H1 (cell line): ENCODE data around the gene SEPTIN5. TPM values are rescaled to one million over a fixed set of nuclear protein-coding genes. Genes with fewer than 3 reads are reported as not detected.

Experiments
- BRCA1 ChIP-seq: IDR thresholded peaks from 2 replicates; pipeline ENCODE4 v1.6.1; 2012; ENCODE audit warnings: low read depth, low read length, improper control_type of control experiment
- EP300 ChIP-seq, 2 experiments: IDR thresholded peaks; 1 replicate in 1 of 2; 2 replicates in 1 of 2; pipeline ENCODE4 v1.6.1; 2011 to 2012; ENCODE audit warnings: low read depth in 2 of 2, low read length in 2 of 2, mild to moderate bottlenecking in 2 of 2, borderline replicate concordance in 1 of 2, inconsistent platforms in 1 of 2, moderate library complexity in 1 of 2
- HDAC6 ChIP-seq: IDR thresholded peaks from one replicate; pipeline ENCODE4 v1.7.1; 2012; ENCODE audit warnings: low read depth, mild to moderate bottlenecking, inconsistent platforms, low read length, moderate library complexity
- RBBP5 ChIP-seq: IDR thresholded peaks from 2 replicates; pipeline ENCODE4 v1.7.1; 2012; ENCODE audit warnings: low read depth, mild to moderate bottlenecking, inconsistent platforms, low read length, moderate library complexity, borderline replicate concordance
- polyA plus RNA-seq, 7 experiments: library from polyadenylated mRNA; depleted of rRNA in 3 of 7; stranded (reverse) in 5 of 7; unstranded in 2 of 7; fragments of >200 nt in 5 of 7; fragments of 200-250 nt in 2 of 7; gene quantifications; 1 replicate in 5 of 7; 2 replicates in 1 of 7; 4 replicates in 1 of 7; pipeline versions ENCODE4 v1.2.1 to v1.2.3, GENCODE V29; 2011 to 2013; ENCODE audit warnings: missing spikeins in 2 of 7, mixed read lengths in 2 of 7
- total RNA-seq: library from RNA; stranded (reverse); fragmentation: NEBNext Ultra II Directional; extraction: Animal tissue kit (Norgen Biotek cat#: 25700); gene quantifications from 2 replicates; pipeline ENCODE4 v1.2.1, GENCODE V29; 2021
- TF ChIP-seq, protein P1 (sequence below): fragments of 300-600 bp; sonication (generic); IDR thresholded peaks from 2 replicates; pipeline ENCODE4 v1.7.1; 2012; ENCODE audit warnings: low read length, moderate library complexity, mild to moderate bottlenecking, inconsistent platforms; ENCODE audit not compliant: insufficient replicate concordance
- TF ChIP-seq, protein P2 (sequence below): IDR thresholded peaks from 2 replicates; pipeline ENCODE4 v1.6.1; 2012; ENCODE audit warnings: inconsistent platforms

SEPTIN5 gene
- total and polyA plus RNA-seq, 2 of the 8 experiments (the other 6 are each of a cell fraction or from before 2014, with no cell fraction given) = 6.0 to 8.6 TPM

DNA sequence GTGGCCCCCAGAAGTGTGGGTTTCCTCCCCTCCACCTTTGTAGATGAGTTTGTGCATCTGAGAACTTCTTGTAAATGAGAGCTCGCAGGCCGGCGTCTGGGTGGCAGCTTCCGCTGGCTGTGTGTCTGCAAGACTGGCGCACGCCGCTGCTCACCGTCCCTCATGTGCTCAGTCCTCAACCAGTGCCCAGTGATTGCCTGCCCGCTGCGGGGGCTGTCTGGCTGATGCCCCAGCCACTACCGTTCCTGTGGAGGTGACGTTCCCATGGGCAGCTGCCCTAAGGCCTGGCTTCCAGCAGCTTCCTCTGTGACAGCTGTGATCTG is 55.1 kb downstream of the SEPTIN5 start (continued):
- TF ChIP-seq, protein P1, sequence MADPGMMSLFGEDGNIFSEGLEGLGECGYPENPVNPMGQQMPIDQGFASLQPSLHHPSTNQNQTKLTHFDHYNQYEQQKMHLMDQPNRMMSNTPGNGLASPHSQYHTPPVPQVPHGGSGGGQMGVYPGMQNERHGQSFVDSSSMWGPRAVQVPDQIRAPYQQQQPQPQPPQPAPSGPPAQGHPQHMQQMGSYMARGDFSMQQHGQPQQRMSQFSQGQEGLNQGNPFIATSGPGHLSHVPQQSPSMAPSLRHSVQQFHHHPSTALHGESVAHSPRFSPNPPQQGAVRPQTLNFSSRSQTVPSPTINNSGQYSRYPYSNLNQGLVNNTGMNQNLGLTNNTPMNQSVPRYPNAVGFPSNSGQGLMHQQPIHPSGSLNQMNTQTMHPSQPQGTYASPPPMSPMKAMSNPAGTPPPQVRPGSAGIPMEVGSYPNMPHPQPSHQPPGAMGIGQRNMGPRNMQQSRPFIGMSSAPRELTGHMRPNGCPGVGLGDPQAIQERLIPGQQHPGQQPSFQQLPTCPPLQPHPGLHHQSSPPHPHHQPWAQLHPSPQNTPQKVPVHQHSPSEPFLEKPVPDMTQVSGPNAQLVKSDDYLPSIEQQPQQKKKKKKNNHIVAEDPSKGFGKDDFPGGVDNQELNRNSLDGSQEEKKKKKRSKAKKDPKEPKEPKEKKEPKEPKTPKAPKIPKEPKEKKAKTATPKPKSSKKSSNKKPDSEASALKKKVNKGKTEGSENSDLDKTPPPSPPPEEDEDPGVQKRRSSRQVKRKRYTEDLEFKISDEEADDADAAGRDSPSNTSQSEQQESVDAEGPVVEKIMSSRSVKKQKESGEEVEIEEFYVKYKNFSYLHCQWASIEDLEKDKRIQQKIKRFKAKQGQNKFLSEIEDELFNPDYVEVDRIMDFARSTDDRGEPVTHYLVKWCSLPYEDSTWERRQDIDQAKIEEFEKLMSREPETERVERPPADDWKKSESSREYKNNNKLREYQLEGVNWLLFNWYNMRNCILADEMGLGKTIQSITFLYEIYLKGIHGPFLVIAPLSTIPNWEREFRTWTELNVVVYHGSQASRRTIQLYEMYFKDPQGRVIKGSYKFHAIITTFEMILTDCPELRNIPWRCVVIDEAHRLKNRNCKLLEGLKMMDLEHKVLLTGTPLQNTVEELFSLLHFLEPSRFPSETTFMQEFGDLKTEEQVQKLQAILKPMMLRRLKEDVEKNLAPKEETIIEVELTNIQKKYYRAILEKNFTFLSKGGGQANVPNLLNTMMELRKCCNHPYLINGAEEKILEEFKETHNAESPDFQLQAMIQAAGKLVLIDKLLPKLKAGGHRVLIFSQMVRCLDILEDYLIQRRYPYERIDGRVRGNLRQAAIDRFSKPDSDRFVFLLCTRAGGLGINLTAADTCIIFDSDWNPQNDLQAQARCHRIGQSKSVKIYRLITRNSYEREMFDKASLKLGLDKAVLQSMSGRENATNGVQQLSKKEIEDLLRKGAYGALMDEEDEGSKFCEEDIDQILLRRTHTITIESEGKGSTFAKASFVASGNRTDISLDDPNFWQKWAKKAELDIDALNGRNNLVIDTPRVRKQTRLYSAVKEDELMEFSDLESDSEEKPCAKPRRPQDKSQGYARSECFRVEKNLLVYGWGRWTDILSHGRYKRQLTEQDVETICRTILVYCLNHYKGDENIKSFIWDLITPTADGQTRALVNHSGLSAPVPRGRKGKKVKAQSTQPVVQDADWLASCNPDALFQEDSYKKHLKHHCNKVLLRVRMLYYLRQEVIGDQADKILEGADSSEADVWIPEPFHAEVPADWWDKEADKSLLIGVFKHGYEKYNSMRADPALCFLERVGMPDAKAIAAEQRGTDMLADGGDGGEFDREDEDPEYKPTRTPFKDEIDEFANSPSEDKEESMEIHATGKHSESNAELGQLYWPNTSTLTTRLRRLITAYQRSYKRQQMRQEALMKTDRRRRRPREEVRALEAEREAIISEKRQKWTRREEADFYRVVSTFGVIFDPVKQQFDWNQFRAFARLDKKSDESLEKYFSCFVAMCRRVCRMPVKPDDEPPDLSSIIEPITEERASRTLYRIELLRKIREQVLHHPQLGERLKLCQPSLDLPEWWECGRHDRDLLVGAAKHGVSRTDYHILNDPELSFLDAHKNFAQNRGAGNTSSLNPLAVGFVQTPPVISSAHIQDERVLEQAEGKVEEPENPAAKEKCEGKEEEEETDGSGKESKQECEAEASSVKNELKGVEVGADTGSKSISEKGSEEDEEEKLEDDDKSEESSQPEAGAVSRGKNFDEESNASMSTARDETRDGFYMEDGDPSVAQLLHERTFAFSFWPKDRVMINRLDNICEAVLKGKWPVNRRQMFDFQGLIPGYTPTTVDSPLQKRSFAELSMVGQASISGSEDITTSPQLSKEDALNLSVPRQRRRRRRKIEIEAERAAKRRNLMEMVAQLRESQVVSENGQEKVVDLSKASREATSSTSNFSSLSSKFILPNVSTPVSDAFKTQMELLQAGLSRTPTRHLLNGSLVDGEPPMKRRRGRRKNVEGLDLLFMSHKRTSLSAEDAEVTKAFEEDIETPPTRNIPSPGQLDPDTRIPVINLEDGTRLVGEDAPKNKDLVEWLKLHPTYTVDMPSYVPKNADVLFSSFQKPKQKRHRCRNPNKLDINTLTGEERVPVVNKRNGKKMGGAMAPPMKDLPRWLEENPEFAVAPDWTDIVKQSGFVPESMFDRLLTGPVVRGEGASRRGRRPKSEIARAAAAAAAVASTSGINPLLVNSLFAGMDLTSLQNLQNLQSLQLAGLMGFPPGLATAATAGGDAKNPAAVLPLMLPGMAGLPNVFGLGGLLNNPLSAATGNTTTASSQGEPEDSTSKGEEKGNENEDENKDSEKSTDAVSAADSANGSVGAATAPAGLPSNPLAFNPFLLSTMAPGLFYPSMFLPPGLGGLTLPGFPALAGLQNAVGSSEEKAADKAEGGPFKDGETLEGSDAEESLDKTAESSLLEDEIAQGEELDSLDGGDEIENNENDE = no peak
- TF ChIP-seq HDAC6 (no peak), BRCA1 (no peak), EP300 (IDR thresholded peaks at IDR 0.05; ENCODE audit: borderline replicate concordance in 1 of 2, low read depth in 2 of 2, low read length in 2 of 2) (no peak), RBBP5 (no peak)
- TF ChIP-seq, protein P2, sequence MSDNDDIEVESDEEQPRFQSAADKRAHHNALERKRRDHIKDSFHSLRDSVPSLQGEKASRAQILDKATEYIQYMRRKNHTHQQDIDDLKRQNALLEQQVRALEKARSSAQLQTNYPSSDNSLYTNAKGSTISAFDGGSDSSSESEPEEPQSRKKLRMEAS = no peak
- TF ChIP-seq, all 59 proteins: peak for 0
